ENCODE measurements around the gene ALDH1A3.

- TF ChIP-seq CTCF (IDR thresholded peaks at IDR 0.05) (no peak), POLR2A (IDR thresholded peaks at IDR 0.05) (no peak), POLR2AphosphoS5 (IDR thresholded peaks at IDR 0.05) (no peak)
Measured at GRCh38 chr15:100949691-100950090, 70.1 kb downstream of the ALDH1A3 start.
